ENCODE measurements around the gene DNAH1.

DNAH1 gene

DNA sequence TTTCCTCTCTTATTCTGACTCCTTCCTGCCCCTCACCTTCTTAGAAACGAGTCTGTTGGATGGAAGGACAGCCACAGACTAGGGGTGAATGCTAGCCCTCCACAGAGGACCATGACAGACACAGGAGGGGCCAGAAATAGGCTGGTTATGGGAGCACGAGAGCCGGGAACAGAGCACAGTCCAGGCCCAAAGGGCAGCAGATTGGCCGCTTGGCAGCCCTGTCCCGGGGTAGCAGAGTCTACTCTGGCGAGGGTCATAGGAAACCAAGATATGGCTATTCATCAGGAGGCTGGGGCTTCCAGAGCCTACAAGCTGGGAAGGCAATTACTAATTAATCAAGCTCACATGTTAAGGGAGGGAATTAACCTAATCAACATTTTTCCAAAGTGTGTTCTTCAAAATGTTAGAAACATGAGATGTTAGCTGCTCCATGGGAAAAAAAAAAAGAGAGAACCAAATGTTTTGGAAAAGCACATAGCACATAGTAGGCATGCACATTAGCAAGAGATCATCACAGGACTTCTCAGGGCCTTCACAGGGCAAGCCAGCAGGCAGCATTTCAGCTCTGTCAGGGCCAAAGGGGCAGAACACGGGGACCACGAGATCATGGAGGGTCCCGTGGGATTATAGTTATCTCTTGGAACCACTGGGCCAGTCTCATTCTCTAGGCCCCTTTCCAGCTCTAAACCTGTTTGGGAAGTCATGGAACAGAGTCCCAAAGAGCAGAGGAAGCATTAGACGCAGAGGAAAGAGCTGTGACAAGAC lies 115.5 kb downstream of the DNAH1 start:
- no peak for DNase-seq (ENCODE audit: low read depth in 4 of 4, low spot score in 1 of 4)

DNA sequence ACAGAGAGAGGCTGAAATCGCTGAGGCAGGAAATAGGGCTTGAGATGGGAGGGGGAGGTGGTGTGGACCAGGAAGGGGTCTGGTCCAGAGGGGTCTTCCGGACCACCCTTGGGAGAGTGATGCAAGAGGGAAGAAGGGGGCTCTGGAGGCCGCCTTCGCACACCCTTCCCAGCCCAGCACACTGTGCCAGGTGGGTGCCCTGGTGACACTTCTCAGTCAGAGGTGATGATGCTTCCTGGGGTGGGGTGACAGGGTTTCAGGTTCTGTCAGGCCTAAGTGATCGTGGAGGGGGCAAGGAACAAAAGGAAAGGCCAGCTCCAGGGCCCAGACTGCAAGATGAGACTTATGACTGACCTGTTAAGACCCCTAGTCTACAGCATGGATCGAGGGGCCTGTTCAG lies 116.1 kb downstream of the DNAH1 start:
- DNase-seq (ENCODE audit: low read depth in 4 of 4, low spot score in 1 of 4) = no peak

DNA sequence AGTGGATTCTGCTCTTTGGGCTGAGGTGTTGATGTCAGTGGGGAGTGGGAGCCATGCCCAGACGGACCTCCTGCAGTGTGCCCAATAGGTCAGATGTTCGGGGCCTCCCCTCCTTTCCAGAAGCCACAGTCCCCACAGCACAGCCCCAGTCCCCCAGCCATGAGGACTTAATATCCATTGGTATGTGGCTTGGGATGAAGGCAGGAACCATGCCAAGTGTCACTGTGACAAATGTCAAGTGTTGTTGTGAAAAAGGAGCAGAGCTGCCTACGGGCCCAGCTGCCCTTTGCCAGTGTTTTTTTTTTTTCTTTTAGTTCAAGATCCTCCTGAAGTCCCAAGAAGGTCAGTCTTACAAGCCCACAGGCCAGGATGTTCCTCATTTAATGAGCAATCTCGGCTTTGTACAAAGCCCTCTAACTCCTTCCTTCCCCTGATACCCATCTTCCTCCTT lies 116.6 kb downstream of the DNAH1 start:
- DNase-seq (ENCODE audit: low read depth in 4 of 4, low spot score in 1 of 4) = no peak

DNA sequence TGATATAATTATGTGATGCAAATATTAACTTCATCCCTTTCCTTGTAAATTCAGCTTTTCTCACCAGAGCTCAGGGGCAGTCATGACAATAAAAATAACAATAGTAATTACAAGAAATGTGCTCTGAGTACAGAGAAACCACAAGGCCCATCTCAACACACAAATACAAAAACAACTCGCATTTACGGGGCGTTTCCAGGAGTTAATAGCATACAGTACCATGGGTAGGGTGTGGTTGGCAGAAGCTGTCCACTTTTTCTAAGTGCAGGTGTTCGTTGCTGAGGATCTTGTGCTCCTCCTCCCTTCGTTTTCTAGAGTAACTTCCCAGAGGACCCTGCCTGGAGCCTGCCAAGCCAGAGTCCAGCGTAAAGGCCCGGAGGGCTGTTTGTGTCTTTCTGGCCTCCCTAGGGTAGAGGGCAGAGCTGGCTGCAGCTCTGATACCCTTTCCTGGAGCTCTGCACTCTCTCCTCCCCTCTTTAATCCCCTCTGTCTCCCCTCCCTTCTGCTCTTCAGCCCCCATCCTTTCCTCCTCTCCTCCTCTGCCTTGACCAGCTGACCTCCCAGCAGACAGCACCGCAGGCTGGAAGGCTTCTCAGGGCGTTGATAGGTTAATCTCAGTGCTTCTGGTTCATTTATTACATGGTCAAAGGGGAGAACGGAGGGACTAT lies 117.3 kb downstream of the DNAH1 start:
- no peak for DNase-seq (ENCODE audit: low read depth in 4 of 4, low spot score in 1 of 4)

DNA sequence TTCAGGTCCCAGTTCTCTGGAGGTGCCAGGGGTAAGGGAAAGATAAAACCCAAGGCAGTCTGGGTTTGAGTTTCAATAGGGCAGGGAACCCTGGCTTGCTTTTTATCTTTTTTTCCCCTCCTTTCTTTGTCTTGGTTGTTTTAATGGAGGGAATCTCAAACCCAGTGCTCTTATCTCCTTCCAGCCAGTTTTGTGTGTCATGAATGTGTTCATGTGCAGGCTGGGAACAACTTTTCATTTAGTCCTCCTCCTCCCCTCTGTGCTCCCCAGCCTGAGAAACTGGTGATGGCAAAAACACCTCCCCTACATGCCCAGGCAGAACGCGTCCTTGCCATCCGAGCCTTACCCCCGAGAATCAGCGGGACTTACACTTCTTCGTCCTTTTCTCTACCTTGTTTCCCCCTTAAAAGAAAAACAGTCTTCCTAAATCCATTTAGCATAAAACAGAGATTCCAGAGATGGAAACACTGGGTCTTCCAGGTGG lies 117.9 kb downstream of the DNAH1 start:
- DNase-seq (ENCODE audit: low read depth in 4 of 4, low spot score in 1 of 4) = no peak

DNA sequence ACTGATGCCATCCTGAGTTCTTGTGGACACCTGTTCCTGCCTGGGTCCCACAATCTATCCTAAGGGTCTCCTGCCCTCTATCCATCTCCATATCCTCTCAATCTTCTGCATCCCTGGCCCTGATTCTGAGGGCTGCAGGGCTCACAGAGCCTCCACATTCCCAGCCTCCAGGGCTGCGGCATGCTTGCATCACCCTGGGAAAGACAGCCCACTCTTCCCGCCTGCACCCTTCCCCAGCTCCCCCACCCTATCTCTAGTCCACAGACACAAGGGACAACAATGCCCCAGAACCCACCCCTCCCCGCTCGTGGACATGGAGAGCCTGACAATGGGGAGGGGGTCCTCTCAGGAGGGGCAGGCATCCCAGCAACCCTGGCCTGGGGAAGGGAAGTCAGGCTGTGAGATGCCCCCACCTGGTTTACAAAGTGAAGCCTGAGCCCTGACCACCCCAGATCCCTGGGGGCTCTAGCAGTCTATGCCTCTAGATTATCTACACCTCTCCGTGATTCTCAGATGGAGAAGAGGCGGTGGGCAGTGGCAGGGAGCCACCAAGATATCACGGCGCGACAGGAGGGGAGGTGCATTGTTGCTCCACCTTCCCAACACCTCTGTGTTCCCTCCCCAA lies 118.5 kb downstream of the DNAH1 start:
- no peak for DNase-seq (ENCODE audit: low read depth in 4 of 4, low spot score in 1 of 4)

DNA sequence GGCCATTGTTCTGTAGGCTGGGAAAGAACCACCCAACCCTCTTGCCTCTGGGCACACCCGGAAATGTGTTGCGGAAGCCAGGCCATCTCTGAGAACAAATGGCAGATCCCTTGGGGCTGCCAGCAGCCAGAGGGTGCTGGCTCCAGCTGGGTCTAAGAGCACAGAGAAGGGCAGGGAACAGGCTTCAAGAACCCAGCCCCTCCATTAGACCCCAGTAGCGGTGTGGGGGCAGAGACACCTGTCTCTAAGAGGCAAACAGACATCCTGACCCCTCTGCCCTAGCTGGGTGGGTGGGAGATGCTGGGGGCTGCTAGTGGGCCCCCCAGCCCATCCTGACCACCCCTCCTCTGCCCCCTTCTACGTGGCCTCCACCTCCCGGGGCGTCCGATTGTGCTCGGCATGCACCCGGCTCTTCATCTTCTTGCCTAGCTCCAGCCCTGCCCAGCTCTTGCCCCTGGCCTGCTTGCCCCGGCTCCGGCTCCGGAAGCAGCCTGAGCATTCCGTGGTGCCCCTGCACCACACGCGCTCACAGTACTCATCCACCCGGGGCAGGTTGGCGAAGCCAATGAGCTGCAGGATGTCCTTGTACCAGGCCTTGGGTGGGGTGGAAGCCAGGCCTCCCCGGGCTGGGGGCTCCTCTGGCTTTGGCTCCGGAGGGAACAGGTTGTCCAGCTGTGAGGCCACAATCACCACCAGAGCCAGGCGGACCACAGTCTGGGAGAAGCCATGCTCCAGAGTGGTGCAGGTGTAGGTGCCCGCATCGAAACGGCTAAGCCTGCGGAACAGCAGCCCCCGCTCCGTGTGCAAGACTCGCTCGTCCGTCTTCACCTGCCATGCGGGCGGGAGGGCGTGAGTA lies 119.4 kb downstream of the DNAH1 start:
- DNase-seq (ENCODE audit: low read depth in 4 of 4, low spot score in 1 of 4) = no peak

DNA sequence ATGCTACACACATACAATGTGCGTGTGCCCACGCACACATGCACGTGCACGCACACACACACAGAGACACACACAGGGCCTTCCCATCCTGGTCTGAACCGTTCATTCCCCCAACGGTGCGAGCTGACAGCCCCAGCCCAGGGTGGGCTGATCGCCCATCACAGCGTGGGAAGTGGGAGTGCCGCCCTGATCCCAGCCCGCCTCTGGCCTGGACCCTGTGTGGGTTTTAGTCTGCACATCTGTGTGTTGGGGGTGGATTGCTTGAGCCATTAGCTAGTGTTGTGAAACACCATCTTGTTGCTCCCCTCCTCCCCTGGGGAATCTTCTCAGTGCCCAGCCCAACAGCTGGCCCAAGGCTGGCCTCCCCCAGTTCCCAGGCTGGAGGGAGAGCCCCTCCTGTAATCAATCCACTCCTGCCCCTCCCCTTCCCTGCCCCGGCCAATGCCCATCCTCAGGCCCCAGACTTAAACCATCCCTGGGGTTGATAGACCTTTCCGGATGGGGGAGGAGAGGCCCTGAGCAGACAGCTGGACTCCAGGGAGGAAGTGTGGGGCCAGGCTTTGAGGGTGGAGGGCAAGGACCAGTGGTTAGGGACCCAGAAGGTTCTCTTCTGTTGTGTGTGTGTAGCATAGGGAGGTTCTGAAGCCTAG lies 120.5 kb downstream of the DNAH1 start:
- DNase-seq (ENCODE audit: low read depth in 4 of 4, low spot score in 1 of 4) = no peak

DNA sequence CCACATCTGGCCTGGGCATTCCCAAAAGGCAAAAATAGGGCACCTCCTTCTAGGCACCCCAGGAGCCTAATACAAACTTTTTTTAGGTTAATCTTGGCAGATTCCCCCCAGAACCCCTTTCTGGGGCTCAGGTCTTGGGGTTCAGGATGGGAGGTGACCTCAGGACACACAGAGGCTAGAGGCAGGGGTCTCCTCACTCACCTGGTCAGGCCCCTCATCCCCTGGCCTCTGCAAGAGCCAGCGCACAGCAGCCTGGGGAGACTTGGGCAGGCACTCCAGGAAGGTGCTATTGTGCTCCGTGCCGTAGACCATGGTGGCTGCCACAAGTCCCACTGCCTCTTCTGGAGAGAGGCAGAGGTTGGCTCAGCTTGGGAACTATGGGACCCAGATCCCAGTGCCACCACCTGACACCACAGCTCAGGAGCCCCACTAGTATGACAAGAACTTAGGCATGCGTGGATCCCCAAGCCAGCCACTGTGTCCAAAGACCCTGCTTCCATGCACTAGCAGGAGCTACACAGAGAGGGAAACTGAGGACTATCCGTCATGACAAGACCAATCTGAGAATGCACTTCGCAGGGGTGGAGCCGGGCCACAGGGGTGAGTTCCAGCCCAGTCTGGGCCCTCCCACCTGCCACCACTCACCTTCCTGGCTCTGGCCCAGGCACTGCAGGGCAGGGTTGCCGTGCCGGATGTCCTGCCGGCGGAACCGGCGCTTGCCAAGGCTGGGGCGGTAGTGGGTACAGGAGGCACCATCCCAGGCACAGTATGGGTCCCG lies 121.4 kb downstream of the DNAH1 start:
- DNase-seq (ENCODE audit: low read depth in 4 of 4, low spot score in 1 of 4) = no peak

DNA sequence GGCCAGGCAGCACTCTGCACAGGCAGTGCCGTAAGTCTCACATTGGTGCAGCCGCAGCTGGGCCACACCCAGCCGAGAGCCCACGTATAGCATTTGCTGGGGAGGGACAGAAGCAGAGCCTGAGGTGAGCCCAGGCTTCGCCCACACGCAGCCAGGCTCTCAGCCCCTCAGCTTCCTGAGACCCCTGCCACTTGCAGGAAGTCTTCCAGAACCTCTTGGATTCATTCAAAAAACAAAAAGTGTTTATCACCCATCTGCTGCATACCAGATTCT lies 121.9 kb downstream of the DNAH1 start:
- no peak for DNase-seq (ENCODE audit: low read depth in 4 of 4, low spot score in 1 of 4)

DNA sequence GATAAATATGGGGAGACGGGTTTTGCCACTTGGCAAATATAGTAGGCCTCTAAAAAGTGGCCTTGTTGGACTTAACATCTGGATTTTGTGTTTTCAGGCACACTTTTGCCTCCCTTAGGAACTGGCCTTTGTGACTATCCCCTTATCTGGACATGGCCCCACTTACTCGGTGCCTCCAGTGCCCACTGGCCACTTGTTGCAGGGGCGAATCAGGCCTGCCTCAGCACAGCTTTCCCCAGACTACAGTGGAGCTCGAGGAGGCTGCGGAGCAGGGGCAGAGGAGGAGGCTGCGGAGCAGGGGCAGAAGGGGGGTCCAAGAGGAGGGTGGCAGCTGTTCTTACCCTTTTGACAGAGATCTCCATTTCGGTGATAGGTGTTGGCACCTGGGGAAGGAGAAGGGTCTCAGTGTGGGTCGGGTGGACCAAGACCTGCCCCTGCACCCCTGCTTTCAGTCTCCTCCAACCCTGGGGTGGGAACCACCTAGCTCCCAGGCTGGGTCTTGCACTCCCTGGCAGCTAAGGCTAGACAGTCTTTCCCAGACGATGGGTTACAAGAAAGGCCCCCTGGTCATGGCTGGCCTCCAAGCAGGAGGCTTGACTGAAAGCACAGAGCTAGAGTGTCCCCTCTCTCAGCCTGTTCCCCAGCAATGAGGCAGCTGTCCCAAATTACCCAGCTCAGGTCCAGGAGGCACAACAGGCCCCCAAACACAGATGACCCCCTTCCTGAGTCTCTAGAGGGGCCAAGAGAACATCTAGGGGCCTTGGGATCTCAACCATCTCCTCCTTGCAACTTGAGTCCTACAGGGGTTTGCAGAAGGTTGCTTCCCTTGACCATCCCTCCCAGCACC lies 122.7 kb downstream of the DNAH1 start:
- DNase-seq (ENCODE audit: low read depth in 4 of 4, low spot score in 1 of 4) = no peak

DNA sequence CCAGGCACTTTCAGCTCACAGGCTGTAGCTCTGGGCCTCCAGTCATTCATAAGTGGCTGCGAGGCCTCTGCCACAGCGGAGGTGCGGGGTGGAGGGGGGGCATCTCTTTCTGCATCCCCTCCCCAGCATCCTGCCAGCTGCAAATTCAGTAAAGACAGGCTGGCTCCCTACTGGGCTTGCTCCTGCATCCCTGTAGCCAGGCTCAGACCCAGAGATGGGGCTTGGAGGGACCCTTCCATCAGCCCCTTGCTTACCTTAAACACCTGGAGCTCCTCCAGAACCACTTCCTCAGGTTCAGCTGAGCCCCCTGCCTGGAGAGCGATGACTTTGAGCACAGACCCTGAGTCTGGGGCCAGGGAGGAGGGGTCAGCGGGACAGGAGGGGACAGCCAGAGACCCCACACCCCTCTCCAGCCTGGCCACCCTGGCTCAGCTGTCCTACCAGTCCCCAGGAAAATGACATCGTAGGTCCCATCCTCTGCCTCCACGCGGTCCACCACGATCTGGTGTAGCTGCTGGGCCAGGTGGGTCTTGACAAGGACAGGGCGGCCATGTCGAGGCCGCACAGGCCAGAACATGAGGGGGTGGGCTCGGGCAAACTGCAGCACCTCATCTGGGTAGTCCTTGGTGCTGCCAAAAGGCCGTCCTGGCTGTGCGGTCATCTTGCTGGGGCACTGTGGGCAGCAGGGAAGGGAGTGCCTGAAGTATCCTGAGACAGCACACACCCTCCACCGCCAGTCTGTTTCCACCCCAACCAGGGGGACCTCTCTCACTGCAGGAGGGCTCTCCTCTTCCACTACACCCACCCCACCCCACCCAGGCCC lies 123.5 kb downstream of the DNAH1 start:
- no peak for DNase-seq (ENCODE audit: low read depth in 4 of 4, low spot score in 1 of 4)

DNA sequence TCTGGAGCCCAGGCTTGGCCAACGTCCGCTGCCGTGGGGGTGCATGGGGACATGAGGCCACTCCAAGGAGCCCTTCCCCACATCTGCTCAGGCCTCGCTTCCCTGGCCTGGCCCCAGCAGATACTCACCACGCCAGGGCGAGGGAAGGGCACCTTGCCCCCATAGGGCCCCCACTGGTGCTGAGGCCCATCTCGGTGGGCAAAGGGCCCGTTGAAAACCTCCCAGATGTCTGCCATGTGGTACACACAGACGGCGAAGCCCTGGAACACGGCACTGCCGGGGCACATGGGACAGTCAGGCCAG lies 124.1 kb downstream of the DNAH1 start:
- no peak for DNase-seq (ENCODE audit: low read depth in 4 of 4, low spot score in 1 of 4)

DNA sequence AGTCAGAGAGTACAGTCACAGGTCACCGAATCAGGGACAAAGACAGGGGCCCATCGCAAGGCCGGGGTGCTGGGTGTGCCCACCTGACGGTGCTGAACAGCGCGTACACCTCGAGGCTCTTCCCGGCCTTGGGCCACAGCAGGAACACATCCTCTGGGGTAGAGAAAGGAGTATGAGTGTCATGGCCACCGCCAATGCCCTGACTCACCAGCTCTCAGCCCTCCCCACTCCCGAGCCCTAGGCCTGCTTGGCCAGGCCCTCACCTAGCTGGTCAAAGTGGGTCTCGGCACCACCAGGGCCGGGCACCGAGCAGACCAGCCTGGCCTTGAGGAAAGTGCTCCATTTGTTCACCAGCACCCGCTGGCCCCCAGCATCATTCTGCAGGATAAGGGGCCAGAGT lies 124.6 kb downstream of the DNAH1 start:
- DNase-seq (ENCODE audit: low read depth in 4 of 4, low spot score in 1 of 4) = no peak

DNA sequence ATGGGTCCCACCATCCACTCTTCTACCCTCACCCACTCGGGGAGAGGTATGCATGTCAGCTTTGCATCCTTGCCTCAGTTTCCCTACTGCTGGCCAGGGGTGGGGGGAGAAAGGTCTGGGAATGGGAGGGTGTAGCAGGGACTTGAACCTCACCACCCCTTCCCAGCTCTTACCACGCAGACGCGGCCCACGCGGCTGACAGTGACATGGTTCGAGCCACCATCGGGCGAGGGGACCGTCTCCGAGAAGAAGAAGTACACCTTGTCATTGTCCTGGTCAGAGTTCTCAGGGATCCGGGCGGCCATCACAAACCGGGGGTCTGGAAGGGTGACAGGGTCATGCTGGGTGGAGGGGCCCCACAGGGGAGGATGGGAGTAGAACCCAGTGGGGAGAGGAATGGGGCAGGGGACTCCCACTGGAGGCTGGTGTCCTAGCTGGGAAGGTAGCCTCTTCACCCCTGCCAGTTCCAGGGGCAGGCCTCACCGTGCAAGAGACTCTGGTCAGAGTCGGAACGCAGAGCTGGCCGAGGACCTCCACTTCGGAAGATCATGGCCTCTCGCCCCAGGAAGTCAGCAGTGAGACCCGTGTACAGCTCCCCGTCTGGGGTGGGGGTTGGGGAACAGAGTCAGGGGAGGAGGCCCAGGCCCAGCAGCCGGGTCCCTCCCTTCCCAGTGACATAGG lies 125.1 kb downstream of the DNAH1 start:
- DNase-seq (ENCODE audit: low read depth in 4 of 4, low spot score in 1 of 4) = no peak

DNA sequence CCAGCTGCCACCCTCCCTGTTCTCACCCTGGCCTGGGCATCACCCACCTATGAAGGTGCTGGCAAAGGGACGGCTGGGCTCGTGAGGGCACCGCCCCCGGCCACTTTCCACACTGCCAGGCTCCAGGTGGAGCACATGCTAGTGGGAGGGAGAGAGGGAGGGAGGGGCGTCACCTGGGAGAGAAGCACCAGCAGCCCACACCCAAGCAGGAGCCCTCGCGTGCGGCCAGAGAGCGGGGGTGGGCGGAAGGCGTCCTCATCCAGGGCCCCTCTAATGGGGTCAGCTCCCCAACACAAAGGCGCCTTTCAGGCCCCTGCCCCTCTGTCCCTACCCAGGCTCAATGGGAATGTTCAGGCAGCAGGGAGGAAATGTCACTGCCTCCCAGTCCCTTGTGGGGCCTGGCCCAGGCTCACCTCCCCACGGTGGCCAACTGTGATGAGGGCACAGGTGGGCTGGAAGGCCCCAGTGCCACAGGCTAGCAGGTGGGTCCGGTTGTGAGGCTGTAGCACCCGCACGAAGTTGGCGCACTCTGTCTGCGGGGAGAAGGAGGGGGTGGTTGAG lies 125.7 kb downstream of the DNAH1 start:
- DNase-seq (ENCODE audit: low read depth in 4 of 4, low spot score in 1 of 4) = no peak

DNA sequence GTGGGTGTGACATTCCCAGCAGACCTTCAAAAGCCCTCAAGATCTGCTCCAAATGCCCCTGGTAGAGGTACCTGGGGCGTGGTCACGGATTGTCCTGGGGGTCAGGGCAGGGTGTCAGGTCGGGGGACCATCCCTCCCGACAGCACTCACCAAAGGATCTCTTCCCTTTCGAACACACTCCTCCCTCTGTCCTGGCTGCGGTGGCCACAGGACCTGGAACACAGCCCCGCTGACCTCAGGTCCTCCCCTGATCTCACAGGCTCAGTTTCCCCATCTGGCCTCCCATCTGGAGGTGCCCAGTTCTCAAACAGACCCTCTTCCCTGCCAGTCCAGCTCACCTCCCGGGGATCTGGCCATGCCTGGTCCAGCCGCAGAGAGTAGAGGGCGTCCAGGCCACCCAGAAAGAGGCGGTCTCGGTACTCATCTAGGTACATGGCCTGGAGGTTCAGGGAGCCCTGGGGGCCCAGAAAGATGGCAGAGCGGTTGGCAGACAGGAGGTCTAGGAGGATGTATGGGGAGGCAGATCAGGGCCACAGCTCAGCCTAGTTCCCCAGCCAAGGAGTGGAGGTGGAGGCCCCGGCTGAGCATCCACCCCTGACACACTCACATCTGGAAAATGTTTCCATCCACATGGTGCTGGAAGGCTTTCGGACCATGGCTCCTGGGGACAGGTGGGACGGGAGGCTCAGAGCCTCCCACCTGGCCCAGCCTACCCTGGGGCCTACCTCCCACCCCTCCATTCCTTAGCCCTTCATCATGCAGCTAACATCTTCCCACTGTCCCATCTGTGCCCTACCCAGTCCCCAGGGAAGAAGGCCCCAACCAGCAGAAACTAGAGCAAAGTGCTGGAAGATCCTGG lies 126.5 kb downstream of the DNAH1 start:
- no peak for DNase-seq (ENCODE audit: low read depth in 4 of 4, low spot score in 1 of 4)

All from stimulated activated CD4-positive, alpha-beta T cell treated with anti-CD3 and anti-CD28 coated beads, Interleukin-1b, Interleukin-23, amount 100 ng/mL, for 24 hours (primary cell).